ENCODE results near the gene SNX5. TPM values are rescaled to one million over a fixed set of nuclear protein-coding genes. Genes with fewer than 3 reads are reported as not detected.

The SNX5 gene
- total and polyA plus RNA-seq, 2 of the 13 experiments (the other 11 are each of a cell fraction or from before 2014, with no cell fraction given), result 664 to 1,040 TPM

DNA sequence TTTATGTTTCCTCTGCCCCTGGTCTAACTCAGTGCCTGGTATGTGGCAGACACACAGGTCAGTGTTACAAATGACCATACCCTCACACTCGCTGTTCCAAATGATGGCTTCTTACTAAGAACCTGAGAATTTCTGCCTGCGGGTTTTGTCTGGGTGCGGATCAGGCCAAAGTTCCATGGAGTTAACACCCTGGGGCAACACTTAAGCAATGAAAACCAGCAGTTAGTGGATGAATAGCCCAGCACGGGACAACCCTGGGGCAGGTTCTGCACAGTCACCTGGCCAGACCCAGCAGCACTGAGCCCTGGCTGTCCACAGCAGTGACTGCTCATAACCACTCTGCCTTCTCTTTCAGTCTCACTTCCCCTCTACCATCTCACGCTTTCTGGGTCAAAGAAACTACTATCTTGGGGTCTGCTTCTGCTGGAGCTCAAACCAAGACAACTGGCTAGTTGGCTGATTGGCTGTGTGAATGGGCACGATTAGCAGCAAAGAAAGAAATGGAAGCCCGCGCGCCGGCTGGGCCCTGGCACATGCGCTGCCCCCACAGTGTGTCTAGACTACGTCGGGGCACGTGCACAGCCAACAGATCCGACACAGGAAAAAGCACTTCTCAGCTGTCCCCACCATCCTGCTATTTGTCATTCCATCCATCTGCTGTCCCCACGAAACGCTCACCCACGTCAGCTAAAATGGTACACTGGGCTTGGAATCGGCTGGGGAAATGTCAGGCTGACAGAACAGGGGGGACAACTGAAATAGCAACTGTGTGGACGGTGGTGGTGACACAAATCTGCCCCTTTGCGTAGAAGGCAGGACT is 36.8 kb upstream of the SNX5 start (continued):
- TF ChIP-seq, protein P1, sequence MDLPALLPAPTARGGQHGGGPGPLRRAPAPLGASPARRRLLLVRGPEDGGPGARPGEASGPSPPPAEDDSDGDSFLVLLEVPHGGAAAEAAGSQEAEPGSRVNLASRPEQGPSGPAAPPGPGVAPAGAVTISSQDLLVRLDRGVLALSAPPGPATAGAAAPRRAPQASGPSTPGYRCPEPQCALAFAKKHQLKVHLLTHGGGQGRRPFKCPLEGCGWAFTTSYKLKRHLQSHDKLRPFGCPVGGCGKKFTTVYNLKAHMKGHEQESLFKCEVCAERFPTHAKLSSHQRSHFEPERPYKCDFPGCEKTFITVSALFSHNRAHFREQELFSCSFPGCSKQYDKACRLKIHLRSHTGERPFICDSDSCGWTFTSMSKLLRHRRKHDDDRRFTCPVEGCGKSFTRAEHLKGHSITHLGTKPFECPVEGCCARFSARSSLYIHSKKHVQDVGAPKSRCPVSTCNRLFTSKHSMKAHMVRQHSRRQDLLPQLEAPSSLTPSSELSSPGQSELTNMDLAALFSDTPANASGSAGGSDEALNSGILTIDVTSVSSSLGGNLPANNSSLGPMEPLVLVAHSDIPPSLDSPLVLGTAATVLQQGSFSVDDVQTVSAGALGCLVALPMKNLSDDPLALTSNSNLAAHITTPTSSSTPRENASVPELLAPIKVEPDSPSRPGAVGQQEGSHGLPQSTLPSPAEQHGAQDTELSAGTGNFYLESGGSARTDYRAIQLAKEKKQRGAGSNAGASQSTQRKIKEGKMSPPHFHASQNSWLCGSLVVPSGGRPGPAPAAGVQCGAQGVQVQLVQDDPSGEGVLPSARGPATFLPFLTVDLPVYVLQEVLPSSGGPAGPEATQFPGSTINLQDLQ (CRISPR knock-in tag; IDR thresholded peaks at IDR 0.05), result no peak
- no peak for TF ChIP-seq MTA1 (CRISPR knock-in tag; IDR thresholded peaks at IDR 0.05; ENCODE audit: borderline replicate concordance)
- TF ChIP-seq, protein P2, sequence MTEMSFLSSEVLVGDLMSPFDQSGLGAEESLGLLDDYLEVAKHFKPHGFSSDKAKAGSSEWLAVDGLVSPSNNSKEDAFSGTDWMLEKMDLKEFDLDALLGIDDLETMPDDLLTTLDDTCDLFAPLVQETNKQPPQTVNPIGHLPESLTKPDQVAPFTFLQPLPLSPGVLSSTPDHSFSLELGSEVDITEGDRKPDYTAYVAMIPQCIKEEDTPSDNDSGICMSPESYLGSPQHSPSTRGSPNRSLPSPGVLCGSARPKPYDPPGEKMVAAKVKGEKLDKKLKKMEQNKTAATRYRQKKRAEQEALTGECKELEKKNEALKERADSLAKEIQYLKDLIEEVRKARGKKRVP (CRISPR knock-in tag; IDR thresholded peaks at IDR 0.05), result 0 out of 4 replicates have a peak, but pooled peaks of 1 of the 2 experiments have one; percentile 31
- peak; percentile 73; the same call in 1 of the 2 replicates for TF ChIP-seq ZNF737 (CRISPR knock-in tag; IDR thresholded peaks at IDR 0.05; ENCODE audit: borderline replicate concordance)
- TF ChIP-seq ZNF263 (CRISPR knock-in tag; IDR thresholded peaks at IDR 0.05), result 0 out of 2 replicates have a peak, but pooled peaks have one; percentile 34
- TF ChIP-seq, protein P3, sequence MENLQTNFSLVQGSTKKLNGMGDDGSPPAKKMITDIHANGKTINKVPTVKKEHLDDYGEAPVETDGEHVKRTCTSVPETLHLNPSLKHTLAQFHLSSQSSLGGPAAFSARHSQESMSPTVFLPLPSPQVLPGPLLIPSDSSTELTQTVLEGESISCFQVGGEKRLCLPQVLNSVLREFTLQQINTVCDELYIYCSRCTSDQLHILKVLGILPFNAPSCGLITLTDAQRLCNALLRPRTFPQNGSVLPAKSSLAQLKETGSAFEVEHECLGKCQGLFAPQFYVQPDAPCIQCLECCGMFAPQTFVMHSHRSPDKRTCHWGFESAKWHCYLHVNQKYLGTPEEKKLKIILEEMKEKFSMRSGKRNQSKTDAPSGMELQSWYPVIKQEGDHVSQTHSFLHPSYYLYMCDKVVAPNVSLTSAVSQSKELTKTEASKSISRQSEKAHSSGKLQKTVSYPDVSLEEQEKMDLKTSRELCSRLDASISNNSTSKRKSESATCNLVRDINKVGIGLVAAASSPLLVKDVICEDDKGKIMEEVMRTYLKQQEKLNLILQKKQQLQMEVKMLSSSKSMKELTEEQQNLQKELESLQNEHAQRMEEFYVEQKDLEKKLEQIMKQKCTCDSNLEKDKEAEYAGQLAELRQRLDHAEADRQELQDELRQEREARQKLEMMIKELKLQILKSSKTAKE (CRISPR knock-in tag; IDR thresholded peaks at IDR 0.05; ENCODE audit: borderline replicate concordance), result 0 out of 2 replicates have a peak, but pooled peaks have one; percentile 21
- no peak for TF ChIP-seq JUNB (CRISPR knock-in tag; IDR thresholded peaks at IDR 0.05; ENCODE audit: borderline replicate concordance)
- TF ChIP-seq, protein P4, sequence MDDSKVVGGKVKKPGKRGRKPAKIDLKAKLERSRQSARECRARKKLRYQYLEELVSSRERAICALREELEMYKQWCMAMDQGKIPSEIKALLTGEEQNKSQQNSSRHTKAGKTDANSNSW (CRISPR knock-in tag; IDR thresholded peaks at IDR 0.05; ENCODE audit: borderline replicate concordance), result no peak
- no peak for TF ChIP-seq SOX5 (CRISPR knock-in tag; IDR thresholded peaks at IDR 0.05; ENCODE audit: borderline replicate concordance)
- TF ChIP-seq, protein P5, sequence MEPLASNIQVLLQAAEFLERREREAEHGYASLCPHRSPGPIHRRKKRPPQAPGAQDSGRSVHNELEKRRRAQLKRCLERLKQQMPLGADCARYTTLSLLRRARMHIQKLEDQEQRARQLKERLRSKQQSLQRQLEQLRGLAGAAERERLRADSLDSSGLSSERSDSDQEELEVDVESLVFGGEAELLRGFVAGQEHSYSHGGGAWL (CRISPR knock-in tag; IDR thresholded peaks at IDR 0.05), result no peak
- TF ChIP-seq GABPB1 (CRISPR knock-in tag; IDR thresholded peaks at IDR 0.05), result no peak
- TF ChIP-seq, protein P6, sequence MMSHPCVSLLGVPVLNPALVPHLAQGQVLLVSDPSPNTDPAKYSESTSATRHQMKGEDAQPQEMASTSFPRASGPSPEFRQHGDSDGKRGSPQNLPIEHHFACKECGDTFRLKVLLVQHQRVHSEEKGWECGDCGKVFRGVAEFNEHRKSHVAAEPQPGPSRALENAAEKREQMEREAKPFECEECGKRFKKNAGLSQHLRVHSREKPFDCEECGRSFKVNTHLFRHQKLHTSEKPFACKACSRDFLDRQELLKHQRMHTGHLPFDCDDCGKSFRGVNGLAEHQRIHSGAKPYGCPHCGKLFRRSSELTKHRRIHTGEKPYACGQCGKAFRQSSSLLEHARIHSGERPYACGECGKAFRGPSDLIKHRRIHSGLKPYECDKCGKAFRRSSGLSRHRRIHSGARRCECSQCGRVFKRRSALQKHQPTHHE (CRISPR knock-in tag; IDR thresholded peaks at IDR 0.05; ENCODE audit: borderline replicate concordance), result no peak
- TF ChIP-seq, protein P7, sequence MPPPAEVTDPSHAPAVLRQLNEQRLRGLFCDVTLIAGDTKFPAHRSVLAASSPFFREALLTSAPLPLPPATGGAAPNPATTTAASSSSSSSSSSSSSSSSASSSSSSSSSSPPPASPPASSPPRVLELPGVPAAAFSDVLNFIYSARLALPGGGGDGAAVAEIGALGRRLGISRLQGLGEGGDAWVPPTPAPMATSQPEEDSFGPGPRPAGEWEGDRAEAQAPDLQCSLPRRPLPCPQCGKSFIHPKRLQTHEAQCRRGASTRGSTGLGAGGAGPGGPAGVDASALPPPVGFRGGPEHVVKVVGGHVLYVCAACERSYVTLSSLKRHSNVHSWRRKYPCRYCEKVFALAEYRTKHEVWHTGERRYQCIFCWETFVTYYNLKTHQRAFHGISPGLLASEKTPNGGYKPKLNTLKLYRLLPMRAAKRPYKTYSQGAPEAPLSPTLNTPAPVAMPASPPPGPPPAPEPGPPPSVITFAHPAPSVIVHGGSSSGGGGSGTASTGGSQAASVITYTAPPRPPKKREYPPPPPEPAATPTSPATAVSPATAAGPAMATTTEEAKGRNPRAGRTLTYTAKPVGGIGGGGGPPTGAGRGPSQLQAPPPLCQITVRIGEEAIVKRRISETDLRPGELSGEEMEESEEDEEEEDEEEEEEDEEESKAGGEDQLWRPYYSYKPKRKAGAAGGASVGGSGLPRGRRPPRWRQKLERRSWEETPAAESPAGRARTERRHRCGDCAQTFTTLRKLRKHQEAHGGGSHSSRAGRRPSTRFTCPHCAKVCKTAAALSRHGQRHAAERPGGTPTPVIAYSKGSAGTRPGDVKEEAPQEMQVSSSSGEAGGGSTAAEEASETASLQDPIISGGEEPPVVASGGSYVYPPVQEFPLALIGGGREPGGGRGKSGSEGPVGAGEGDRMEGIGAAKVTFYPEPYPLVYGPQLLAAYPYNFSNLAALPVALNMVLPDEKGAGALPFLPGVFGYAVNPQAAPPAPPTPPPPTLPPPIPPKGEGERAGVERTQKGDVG (CRISPR knock-in tag; IDR thresholded peaks at IDR 0.05; ENCODE audit: borderline replicate concordance), result no peak
- TF ChIP-seq NR1H2 (CRISPR knock-in tag; IDR thresholded peaks at IDR 0.05; ENCODE audit: borderline replicate concordance, low read depth), result no peak
